ENCODE data around the gene THNSL1.

THNSL1 gene

DNA sequence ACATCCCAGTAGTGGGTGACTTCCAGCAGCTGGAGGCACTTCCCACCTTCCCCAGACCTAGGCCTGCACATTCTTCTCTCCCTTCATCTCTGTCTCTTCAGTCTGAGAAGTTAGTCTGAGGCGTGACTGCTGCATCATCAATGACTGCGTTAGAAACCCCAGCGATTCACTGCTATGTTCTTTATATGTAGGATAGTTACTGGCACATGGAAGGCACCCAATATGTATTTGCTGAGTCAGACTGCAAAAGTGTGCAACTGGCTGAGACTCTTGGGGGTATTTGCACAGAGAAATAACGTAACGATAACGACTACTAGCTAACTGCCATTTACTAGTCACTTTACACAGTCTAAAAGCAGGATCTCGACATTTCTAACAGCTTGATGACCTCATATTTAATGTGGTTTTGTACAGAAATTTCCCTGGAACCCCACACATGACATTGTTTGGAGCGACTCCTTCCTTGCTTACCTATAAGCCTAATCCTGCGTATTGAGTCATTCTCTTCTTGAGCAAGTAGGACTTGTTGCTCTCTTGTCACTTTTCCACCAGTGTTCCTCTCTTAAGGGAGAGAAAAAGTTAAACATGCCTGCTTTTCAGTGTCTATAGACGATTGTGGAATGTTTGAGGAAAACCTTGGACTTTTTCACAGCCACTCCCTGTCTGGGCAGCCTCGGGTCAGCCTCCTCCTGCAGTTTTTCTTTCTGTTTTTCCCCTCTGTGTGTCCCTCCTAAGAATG, 45.5 kb downstream of the THNSL1 start:
- no peak for TF ChIP-seq EGR1 (IDR thresholded peaks at IDR 0.05)
- no peak for TF ChIP-seq CREB1 (IDR thresholded peaks at IDR 0.05; ENCODE audit: low read depth)
- no peak for TF ChIP-seq TCF12 (IDR thresholded peaks at IDR 0.05; ENCODE audit: low read depth)
- TF ChIP-seq CEBPB (IDR thresholded peaks at IDR 0.05) = no peak
- TF ChIP-seq, protein P1, sequence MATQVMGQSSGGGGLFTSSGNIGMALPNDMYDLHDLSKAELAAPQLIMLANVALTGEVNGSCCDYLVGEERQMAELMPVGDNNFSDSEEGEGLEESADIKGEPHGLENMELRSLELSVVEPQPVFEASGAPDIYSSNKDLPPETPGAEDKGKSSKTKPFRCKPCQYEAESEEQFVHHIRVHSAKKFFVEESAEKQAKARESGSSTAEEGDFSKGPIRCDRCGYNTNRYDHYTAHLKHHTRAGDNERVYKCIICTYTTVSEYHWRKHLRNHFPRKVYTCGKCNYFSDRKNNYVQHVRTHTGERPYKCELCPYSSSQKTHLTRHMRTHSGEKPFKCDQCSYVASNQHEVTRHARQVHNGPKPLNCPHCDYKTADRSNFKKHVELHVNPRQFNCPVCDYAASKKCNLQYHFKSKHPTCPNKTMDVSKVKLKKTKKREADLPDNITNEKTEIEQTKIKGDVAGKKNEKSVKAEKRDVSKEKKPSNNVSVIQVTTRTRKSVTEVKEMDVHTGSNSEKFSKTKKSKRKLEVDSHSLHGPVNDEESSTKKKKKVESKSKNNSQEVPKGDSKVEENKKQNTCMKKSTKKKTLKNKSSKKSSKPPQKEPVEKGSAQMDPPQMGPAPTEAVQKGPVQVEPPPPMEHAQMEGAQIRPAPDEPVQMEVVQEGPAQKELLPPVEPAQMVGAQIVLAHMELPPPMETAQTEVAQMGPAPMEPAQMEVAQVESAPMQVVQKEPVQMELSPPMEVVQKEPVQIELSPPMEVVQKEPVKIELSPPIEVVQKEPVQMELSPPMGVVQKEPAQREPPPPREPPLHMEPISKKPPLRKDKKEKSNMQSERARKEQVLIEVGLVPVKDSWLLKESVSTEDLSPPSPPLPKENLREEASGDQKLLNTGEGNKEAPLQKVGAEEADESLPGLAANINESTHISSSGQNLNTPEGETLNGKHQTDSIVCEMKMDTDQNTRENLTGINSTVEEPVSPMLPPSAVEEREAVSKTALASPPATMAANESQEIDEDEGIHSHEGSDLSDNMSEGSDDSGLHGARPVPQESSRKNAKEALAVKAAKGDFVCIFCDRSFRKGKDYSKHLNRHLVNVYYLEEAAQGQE (IDR thresholded peaks at IDR 0.05; ENCODE audit: low read depth) = no peak
- TF ChIP-seq FOXM1 (IDR thresholded peaks at IDR 0.05; ENCODE audit: borderline replicate concordance, low read depth) = no peak
- no peak for TF ChIP-seq EP300 (IDR thresholded peaks at IDR 0.05; ENCODE audit: borderline replicate concordance)
- TF ChIP-seq NFIC (IDR thresholded peaks at IDR 0.05) = no peak
- TF ChIP-seq TEAD4 (IDR thresholded peaks at IDR 0.05) = no peak
- TF ChIP-seq YY1 (IDR thresholded peaks at IDR 0.05; ENCODE audit: low read depth) = no peak
- TF ChIP-seq, protein P2, sequence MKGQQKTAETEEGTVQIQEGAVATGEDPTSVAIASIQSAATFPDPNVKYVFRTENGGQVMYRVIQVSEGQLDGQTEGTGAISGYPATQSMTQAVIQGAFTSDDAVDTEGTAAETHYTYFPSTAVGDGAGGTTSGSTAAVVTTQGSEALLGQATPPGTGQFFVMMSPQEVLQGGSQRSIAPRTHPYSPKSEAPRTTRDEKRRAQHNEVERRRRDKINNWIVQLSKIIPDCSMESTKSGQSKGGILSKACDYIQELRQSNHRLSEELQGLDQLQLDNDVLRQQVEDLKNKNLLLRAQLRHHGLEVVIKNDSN (IDR thresholded peaks at IDR 0.05) = no peak
- TF ChIP-seq ZBTB7A (IDR thresholded peaks at IDR 0.05; ENCODE audit: low read depth) = no peak
- TF ChIP-seq, protein P3, sequence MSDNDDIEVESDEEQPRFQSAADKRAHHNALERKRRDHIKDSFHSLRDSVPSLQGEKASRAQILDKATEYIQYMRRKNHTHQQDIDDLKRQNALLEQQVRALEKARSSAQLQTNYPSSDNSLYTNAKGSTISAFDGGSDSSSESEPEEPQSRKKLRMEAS (IDR thresholded peaks at IDR 0.05) = no peak
- no peak for TF ChIP-seq TAF1 (IDR thresholded peaks at IDR 0.05; ENCODE audit: low read depth)
- no peak for TF ChIP-seq RAD21 (IDR thresholded peaks at IDR 0.05; ENCODE audit: low read depth)

DNA sequence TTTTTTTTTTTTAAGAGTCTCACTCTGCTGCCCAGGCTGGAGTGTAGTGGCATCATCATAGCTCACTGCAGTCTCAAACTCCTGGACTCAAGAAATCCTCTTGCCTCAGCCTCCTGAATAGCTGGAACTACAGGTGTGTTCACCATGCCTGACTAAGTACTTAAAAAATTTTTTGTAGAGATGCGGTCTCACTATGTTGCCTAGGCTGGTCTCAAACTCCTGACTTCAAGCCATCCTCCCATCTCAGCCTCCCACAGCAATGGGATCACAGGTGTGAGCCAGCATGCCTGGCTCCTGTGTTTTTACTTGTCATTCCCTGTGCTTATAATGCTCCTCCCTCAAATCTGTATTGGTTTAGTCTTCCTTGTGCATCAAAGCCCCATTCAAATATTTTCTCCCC, 46.7 kb downstream of the THNSL1 start:
- no peak for TF ChIP-seq EGR1 (IDR thresholded peaks at IDR 0.05)
- TF ChIP-seq EP300 (IDR thresholded peaks at IDR 0.05; ENCODE audit: borderline replicate concordance) = no peak

DNA sequence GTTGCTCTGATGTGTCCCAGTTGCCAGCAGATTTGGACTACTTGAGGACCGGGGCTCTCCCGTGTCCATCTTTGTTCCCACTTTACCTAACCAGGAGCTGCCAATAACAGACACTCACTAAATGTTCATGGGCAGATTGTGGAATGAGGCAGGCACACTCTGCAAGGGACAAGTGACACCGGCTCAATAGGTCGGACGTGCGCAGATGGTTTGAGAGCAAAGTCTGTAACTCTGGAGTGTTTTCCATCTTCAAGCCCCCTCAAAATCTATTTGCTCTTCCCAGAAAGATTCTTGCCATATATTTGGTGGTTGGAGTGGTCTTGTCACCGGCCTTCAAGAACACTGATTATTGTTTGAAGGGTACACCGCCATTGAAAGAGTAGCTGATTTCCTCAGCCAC, 47.2 kb downstream of the THNSL1 start:
- TF ChIP-seq, protein P3 (IDR thresholded peaks at IDR 0.05) = no peak
- TF ChIP-seq NFIC (IDR thresholded peaks at IDR 0.05) = no peak
- TF ChIP-seq, protein P2 (IDR thresholded peaks at IDR 0.05) = no peak
- TF ChIP-seq EP300 (IDR thresholded peaks at IDR 0.05; ENCODE audit: borderline replicate concordance) = no peak
- TF ChIP-seq TAF1 (IDR thresholded peaks at IDR 0.05; ENCODE audit: low read depth) = no peak
- TF ChIP-seq TEAD4 (IDR thresholded peaks at IDR 0.05) = no peak
- TF ChIP-seq ZBTB7A (IDR thresholded peaks at IDR 0.05; ENCODE audit: low read depth) = no peak
- TF ChIP-seq CEBPB (IDR thresholded peaks at IDR 0.05) = no peak

DNA sequence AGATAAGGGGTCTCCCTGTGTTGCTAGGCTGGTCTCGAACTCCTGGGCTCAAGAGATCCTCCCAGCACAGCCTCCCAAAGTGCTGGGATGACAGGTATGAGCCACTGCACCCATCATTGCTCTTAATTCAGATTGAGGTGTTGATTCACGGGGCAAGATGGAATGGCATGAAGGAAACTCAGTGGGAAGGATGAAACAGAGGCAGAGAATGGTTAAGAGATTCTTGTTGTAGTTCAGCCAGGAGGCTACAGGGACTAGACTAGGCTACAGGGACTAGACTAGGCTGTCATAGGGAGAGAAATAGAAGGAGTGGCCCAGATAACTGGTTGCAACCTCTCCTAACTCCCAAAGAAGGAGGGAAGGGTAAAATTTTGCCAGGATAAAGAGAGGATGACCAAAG, 48.0 kb downstream of the THNSL1 start:
- TF ChIP-seq YY1 (IDR thresholded peaks at IDR 0.05; ENCODE audit: low read depth) = no peak
- TF ChIP-seq TAF1 (IDR thresholded peaks at IDR 0.05; ENCODE audit: low read depth) = no peak
- TF ChIP-seq, protein P3 (IDR thresholded peaks at IDR 0.05) = no peak
- no peak for TF ChIP-seq ZBTB7A (IDR thresholded peaks at IDR 0.05; ENCODE audit: low read depth)
- no peak for TF ChIP-seq EP300 (IDR thresholded peaks at IDR 0.05; ENCODE audit: borderline replicate concordance)
- TF ChIP-seq, protein P2 (IDR thresholded peaks at IDR 0.05) = no peak
- no peak for TF ChIP-seq TEAD4 (IDR thresholded peaks at IDR 0.05)

DNA sequence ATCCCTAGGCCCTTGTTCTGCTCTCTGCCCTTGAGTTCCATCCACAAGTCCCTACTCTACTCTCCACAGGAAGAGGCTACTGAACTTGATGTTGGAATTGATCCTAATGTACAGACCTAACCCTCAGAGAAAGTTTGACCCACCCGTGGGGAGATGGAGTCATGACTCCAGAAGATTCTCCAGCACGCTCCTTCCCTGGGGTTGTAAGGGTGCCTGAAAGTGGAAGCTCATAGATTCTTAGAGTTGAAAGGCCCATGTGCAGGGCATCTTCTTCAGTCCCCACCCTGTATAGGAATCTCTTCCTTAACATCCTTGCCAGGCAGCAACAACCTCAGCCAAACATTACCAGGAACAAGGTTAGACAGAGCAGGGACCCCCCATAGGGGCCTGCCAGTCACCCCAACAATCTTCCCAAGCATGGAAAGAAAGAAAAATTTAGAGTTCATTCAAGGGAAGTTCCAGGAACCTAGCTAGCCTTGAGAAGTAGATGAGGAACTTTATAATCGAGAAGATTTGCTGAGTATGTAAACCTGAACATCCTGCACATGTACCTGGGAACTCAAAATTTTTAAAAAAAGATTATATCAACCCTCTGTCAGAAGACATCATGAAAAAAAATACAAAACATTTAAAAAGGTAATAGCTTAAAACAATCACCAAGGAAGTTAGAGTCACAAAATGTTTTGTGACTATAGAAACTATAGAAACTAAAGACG, 49.5 kb downstream of the THNSL1 start:
- TF ChIP-seq TCF12 (IDR thresholded peaks at IDR 0.05; ENCODE audit: low read depth) = no peak
- TF ChIP-seq TEAD4 (IDR thresholded peaks at IDR 0.05) = no peak
- no peak for TF ChIP-seq YY1 (IDR thresholded peaks at IDR 0.05; ENCODE audit: low read depth)
- no peak for TF ChIP-seq CREB1 (IDR thresholded peaks at IDR 0.05; ENCODE audit: low read depth)
- no peak for TF ChIP-seq FOXM1 (IDR thresholded peaks at IDR 0.05; ENCODE audit: borderline replicate concordance, low read depth)
- no peak for TF ChIP-seq CEBPB (IDR thresholded peaks at IDR 0.05)
- no peak for TF ChIP-seq EGR1 (IDR thresholded peaks at IDR 0.05)
- TF ChIP-seq ZBTB7A (IDR thresholded peaks at IDR 0.05; ENCODE audit: low read depth) = no peak
- TF ChIP-seq, protein P3 (IDR thresholded peaks at IDR 0.05) = no peak
- TF ChIP-seq, protein P1 (IDR thresholded peaks at IDR 0.05; ENCODE audit: low read depth) = no peak
- TF ChIP-seq, protein P2 (IDR thresholded peaks at IDR 0.05) = no peak
- no peak for TF ChIP-seq EP300 (IDR thresholded peaks at IDR 0.05; ENCODE audit: borderline replicate concordance)
- no peak for TF ChIP-seq NFIC (IDR thresholded peaks at IDR 0.05)
- TF ChIP-seq TAF1 (IDR thresholded peaks at IDR 0.05; ENCODE audit: low read depth) = no peak
- no peak for TF ChIP-seq RAD21 (IDR thresholded peaks at IDR 0.05; ENCODE audit: low read depth)
